Uterus (tissue), 4 donors: ENCODE data around the gene NYNRIN. TPM values are rescaled to one million over a fixed set of nuclear protein-coding genes. Genes with fewer than 3 reads are reported as not detected.

Experiments
- DNase-seq, 2 donors: peaks; one replicate each; pipeline ENCODE4 v3.0.0-alpha.2; 2019 to 2020
- H3K27ac ChIP-seq, 2 donors: fragments of 200-600 bp; sonication (generic); 1 replicate in 1 of 2; 2 replicates in 1 of 2; pipeline ENCODE4 v1.5.1; 2016 to 2018
- H3K27me3 ChIP-seq, 2 donors: fragments of 200-600 bp; sonication (generic); one replicate each; pipeline ENCODE4 v1.5.1; 2018 to 2019; ENCODE audit warnings: control low read depth in 1 of 2
- H3K36me3 ChIP-seq, 2 donors: fragments of 200-600 bp; sonication (generic); one replicate each; pipeline ENCODE4 v1.5.1; 2019; ENCODE audit warnings: control low read depth in 1 of 2
- H3K4me1 ChIP-seq, 2 donors: fragments of 200-600 bp; sonication (generic); one replicate each; pipeline ENCODE4 v1.5.1; 2018 to 2019; ENCODE audit warnings: control low read depth in 1 of 2
- H3K4me3 ChIP-seq, 2 donors: fragments of 200-600 bp; sonication (generic); 1 replicate in 1 of 2; 2 replicates in 1 of 2; pipeline ENCODE4 v1.5.1; 2018 to 2019; ENCODE audit warnings: mild to moderate bottlenecking in 1 of 2
- H3K9me3 ChIP-seq, 2 donors: fragments of 200-600 bp; sonication (generic); one replicate each; pipeline ENCODE4 v1.5.1; 2019; ENCODE audit warnings: control low read depth in 1 of 2
- POLR2A ChIP-seq, 2 donors: fragments of 450-650 bp; IDR thresholded peaks; one replicate each; pipeline ENCODE4 v1.6.1; 2016; ENCODE audit warnings: antibody characterized with exemption in 2 of 2, mild to moderate bottlenecking in 1 of 2, moderate library complexity in 1 of 2
- intact Hi-C: fragments of 100-400 bp; cut with DNase I; formaldehyde crosslinking; loops from one replicate; pipeline ENCODE4 v1.15.1; 2023; ENCODE audit warnings: low total_unique reads
- total RNA-seq, 4 donors: library from RNA; depleted of rRNA in 3 of 4; stranded (reverse); fragments of >200 nt in 3 of 4; gene quantifications; one replicate each; pipeline versions ENCODE4 v1.1.0 to v1.2.4, GENCODE V29; 2014 to 2023
- TF ChIP-seq, protein P1 (sequence below), 4 experiments: fragments of 200-600 bp in 2 of 4; fragments of 450-650 bp in 2 of 4; sonication (generic) in 2 of 4; IDR thresholded peaks; one replicate each; pipeline ENCODE4 v1.5.1; 2016 to 2019; ENCODE audit warnings: antibody characterized with exemption in 4 of 4, mild to moderate bottlenecking in 2 of 4, moderate library complexity in 1 of 4
- donor health status: DM: yes; HTN: yes; CAD: no.

The NYNRIN gene
- total RNA-seq, 4 donors from 2014 or later: 4.9 to 51.1 (median 27.3) TPM

DNA sequence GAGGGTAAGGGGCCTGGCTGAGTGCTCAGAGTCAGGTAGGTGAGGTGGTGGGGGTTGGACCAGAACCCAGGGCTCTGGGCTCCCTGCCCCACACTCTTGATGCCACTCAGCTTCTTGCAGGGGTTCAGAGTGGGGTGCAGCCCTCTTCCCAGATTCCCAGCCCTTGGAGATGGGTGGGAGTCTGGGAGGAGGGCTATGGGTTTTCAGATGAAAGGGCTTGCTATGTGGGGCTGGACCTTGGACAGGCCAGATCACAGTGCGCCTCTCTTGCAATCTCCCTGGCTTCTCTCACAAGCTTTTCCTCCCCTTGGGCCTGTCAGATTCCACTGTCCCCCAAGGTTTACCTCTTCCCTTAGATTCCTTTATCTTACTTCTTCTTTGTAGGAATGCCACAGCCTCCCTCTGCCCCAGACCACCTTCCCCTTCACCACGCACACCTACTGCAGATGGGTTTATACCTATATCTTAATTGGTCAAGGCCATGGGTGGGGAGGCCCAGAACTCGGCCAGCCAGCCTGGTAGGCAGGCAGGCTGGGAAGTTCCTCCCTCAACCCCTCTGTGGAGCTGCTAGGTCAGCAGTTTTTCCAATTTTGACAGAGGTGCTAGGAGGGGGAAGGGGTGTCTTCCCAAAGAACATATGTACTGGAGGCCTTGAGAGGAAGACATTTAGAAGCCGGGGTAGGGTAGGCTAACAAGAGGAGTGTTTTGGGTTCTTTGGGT lies 1.4 kb downstream of the NYNRIN start:
- intact Hi-C loops: no loop called here
- no peaks in the 10 kb centered on the region for H3K9me3 ChIP-seq
- no peaks in the 10 kb centered on the region for H3K36me3 ChIP-seq
- H3K4me1 ChIP-seq: peaks cover 0 to 7% of the 10 kb centered on the region in 2 donors
- H3K27me3 ChIP-seq: no peaks in the 10 kb centered on the region
- H3K4me3 ChIP-seq: peak overlapping the region; percentile 57 to 66
- TF ChIP-seq, protein P1, sequence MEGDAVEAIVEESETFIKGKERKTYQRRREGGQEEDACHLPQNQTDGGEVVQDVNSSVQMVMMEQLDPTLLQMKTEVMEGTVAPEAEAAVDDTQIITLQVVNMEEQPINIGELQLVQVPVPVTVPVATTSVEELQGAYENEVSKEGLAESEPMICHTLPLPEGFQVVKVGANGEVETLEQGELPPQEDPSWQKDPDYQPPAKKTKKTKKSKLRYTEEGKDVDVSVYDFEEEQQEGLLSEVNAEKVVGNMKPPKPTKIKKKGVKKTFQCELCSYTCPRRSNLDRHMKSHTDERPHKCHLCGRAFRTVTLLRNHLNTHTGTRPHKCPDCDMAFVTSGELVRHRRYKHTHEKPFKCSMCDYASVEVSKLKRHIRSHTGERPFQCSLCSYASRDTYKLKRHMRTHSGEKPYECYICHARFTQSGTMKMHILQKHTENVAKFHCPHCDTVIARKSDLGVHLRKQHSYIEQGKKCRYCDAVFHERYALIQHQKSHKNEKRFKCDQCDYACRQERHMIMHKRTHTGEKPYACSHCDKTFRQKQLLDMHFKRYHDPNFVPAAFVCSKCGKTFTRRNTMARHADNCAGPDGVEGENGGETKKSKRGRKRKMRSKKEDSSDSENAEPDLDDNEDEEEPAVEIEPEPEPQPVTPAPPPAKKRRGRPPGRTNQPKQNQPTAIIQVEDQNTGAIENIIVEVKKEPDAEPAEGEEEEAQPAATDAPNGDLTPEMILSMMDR (IDR thresholded peaks at IDR 0.05): no peak
- no peak for TF ChIP-seq POLR2A (IDR thresholded peaks at IDR 0.05)
- no peak for DNase-seq
- H3K27ac ChIP-seq: peak overlapping the region; percentile 87 to 91

DNA sequence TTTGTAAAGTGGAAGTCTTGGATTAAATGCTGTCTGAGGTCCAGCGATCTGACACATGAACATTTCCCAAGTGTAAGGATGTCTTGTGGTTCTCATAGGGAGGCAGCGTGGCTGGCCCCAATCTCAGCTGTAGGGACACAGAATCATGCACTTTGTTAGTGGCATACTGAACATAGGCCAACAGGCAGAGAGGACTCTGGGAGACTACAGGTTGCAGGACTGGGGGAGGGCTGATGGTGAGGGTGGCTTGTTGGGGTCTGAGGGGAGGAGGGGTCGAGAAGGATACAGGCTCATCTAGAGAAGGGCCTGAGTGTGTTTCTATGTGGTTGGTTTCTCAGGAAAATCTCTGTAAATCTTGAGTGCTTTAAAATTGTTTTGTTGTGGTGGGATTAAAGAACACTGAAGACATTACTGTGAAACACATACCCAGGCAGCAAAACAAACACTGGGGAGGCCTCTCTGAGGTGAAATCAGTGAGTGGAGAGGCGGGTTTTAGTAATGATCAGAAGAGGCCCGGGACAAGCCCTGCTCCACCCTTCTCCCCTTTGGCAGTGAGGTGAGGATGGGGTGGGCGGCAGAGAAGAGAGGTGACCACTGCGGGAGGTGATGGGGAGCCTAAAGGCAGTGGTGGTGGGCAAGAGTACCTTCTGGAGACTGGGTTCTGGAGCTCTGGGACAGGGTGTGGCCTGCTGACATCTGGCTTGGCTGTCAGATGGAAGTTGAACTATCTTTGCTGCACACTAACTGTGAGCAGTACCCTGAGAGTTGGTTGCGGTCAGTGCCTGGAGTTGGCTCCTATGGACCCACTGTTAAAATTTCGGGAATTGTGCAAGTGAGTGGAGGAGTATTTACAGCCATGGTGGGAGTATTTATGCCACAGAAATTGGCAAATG lies 3.3 kb downstream of the NYNRIN start:
- Histone ChIP-seq H3K36me3 (no peaks in the 10 kb centered on the region), H3K9me3 (no peaks in the 10 kb centered on the region), H3K27me3 (no peaks in the 10 kb centered on the region), H3K4me3 (no peak overlapping the region), H3K4me1 (peaks cover 0 to 7% of the 10 kb centered on the region in 2 donors), H3K27ac (peak overlapping the region; percentile 55 to 87)
- TF ChIP-seq POLR2A (IDR thresholded peaks at IDR 0.05): no peak
- TF ChIP-seq, protein P1 (IDR thresholded peaks at IDR 0.05): no peak
- no peak for DNase-seq
- intact Hi-C loops: no loop called here

DNA sequence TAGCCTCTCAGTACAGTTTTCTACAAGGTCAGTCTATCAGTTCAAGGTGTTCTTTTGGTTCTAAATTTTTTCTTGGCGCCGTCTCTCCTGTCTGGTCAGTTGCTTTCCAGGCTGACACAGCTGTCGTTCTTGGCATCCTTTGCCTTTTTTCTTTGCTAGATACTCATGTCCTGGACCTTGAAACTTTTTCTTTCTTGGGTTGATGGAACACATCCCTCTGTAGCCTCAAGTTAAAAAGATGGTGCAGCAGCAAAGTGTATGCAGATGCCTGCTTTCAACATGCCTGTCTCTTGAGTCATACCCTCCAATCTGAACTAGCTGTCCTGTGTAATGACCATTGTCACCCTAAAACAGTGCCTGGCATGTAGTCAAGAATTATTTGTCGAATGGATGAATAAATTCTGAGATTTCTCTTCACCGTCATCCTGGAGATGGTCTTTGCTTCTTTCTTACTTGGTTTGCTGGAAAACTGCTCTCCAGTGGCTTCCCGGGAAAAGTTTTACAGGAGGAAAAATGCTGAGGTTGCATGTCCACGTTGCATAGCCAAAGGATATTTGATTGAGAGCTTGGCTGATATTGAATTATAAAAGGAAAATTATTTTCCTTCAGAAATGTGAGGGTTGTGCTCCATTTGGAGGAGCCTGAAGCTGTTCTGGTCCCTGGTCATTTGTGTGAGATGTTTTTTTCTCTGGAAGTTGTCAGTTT lies 4.6 kb downstream of the NYNRIN start:
- H3K36me3 ChIP-seq: no peaks in the 10 kb centered on the region
- no peaks in the 10 kb centered on the region for H3K9me3 ChIP-seq
- H3K4me1 ChIP-seq: peaks cover 0 to 3% of the 10 kb centered on the region in 2 donors
- DNase-seq: no peak
- H3K27ac ChIP-seq: peak overlapping the region; percentile 15 to 55
- TF ChIP-seq POLR2A (IDR thresholded peaks at IDR 0.05): no peak
- TF ChIP-seq, protein P1 (IDR thresholded peaks at IDR 0.05): no peak
- H3K27me3 ChIP-seq: no peaks in the 10 kb centered on the region
- no peak overlapping the region for H3K4me3 ChIP-seq
- intact Hi-C loops: no loop called here

DNA sequence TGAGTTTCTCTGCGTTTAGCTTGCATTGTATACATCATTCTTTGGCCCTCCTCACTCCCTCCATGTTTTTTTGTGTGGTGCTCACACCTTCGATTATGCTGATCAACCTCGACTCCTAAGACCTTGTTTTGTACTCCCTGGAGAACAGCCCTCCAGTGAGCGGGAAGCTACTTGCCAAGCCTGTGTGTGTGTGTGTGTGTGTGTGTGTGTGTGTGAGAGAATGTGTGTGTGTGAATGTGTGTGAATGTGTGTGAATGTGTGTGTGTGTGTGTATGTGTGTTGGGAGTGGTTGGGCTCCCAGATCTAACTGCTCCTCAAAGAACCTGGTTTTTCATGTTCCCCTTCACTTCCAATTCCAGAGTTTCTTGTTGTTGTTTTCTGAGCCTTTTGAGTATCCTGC lies 6.0 kb downstream of the NYNRIN start:
- Histone ChIP-seq H3K36me3 (no peaks in the 10 kb centered on the region), H3K9me3 (no peaks in the 10 kb centered on the region), H3K27ac (no peak overlapping the region), H3K27me3 (no peaks in the 10 kb centered on the region), H3K4me3 (no peak overlapping the region), H3K4me1 (peaks cover 0 to 3% of the 10 kb centered on the region in 2 donors)
- intact Hi-C loops: no loop called here
- DNase-seq: no peak
- TF ChIP-seq POLR2A (IDR thresholded peaks at IDR 0.05): no peak
- TF ChIP-seq, protein P1 (IDR thresholded peaks at IDR 0.05): no peak
